NT2/D1 (cell line): ENCODE measurements around the gene PSMC5.

Experiments used
- SUZ12 ChIP-seq: IDR thresholded peaks from 2 replicates; pipeline ENCODE4 v1.6.1; 2011; ENCODE audit not compliant: insufficient read length, insufficient read depth; ENCODE audit errors: extremely low read depth
- YY1 ChIP-seq: IDR thresholded peaks from 2 replicates; pipeline ENCODE4 v1.6.1; 2011; ENCODE audit not compliant: insufficient read length, insufficient read depth
- ZNF274 ChIP-seq: IDR thresholded peaks from 2 replicates; pipeline ENCODE4 v1.6.1; 2011; ENCODE audit warnings: mild to moderate bottlenecking, low read depth, low read length

DNA sequence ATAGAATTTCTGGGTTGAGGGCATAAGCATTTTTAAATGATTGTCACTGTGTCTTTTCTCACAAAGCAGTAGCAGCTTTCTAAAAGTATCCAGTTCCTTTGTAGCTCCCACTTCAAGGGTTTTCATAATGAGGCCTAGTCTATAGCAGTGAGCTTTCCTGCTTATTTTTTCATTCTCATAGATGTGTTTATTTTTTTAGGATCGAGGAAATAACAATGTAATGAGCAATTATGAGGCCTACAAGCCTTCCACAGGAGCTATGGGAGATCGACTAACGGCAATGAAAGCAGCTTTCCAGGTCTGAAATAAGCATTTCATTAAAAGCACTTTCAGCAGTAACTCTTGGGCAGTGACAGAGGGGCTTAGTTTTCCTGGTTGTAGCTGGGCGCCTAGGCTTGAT is 10.6 kb upstream of the PSMC5 start:
- TF ChIP-seq ZNF274 (no peak), YY1 (no peak), SUZ12 (no peak)
